Right lobe of liver (tissue), 6 donors: ENCODE results near the gene UNKL. TPM values are rescaled to one million over a fixed set of nuclear protein-coding genes. Genes with fewer than 3 reads are reported as not detected.

ENCODE experiments used
- ATAC-seq, 4 donors: fragments of 200-7000 bp; cut with Tn5 transposase; one replicate each; pipeline ENCODE4 v1.9.1; 2020; ENCODE audit warnings: mild to moderate bottlenecking in 4 of 4, moderate library complexity in 4 of 4
- DNase-seq, 3 donors: peaks; one replicate each; pipeline ENCODE4 v3.0.0-alpha.2; 2020
- H3K27ac ChIP-seq, 3 donors: fragments of 200-600 bp; one replicate each; pipeline ENCODE4 v1.8.0; 2022
- H3K27me3 ChIP-seq, 2 donors: fragments of 200-600 bp; one replicate each; pipeline ENCODE4 v1.8.0; 2022
- H3K36me3 ChIP-seq, 4 donors: fragments of 200-600 bp; sonication (generic) in 1 of 4; one replicate each; pipeline versions ENCODE4 v1.5.1 to v1.8.0; 2017 to 2022; ENCODE audit warnings: control low read depth in 1 of 4
- H3K4me1 ChIP-seq, 4 donors: fragments of 200-600 bp; sonication (generic) in 1 of 4; one replicate each; pipeline versions ENCODE4 v1.5.1 to v1.8.0; 2017 to 2022; ENCODE audit warnings: control low read depth in 1 of 4
- H3K4me3 ChIP-seq, 3 donors: fragments of 200-600 bp; one replicate each; pipeline ENCODE4 v1.8.0; 2022
- H3K9me3 ChIP-seq, 4 donors: fragments of 200-600 bp; sonication (generic) in 1 of 4; one replicate each; pipeline versions ENCODE4 v1.5.1 to v1.8.0; 2017 to 2022; ENCODE audit warnings: control low read depth in 1 of 4
- CTCF ChIP-seq, 4 donors: fragments of 200-600 bp in 3 of 4; fragments of 450-650 bp in 1 of 4; IDR thresholded peaks; one replicate each; pipeline versions ENCODE4 v1.5.1 to v1.8.0; 2016 to 2022; ENCODE audit warnings: antibody characterized with exemption in 4 of 4, mild to moderate bottlenecking in 2 of 4
- POLR2A ChIP-seq: fragments of 450-650 bp; IDR thresholded peaks from one replicate; pipeline ENCODE4 v1.6.1; 2017; ENCODE audit warnings: antibody characterized with exemption, mild to moderate bottlenecking
- whole genome bisulfite sequencing: methylation state at CpG from one replicate; pipeline ENCODE4 v1.1.6; 2018; ENCODE audit warnings: low coverage, low lambda C conversion rate; ENCODE audit not compliant: insufficient coverage; ENCODE audit errors: missing lambda C conversion rate; 5-methylcytosine and 5-hydroxymethylcytosine counted together
- intact Hi-C, 2 donors: fragments of 100-400 bp; cut with DNase I; formaldehyde crosslinking; loops; one replicate each; pipeline versions ENCODE4 v1.11.2 to v1.14.1; 2022
- total RNA-seq, 6 experiments: library from RNA; depleted of rRNA in 2 of 6; stranded (reverse); fragments of >200 nt in 2 of 6; fragmentation: NEBNext Ultra II Directional in 3 of 6; extraction: Animal tissue kit (Norgen Biotek cat#: 25700) in 3 of 6; gene quantifications; one replicate each; pipeline versions ENCODE4 v1.1.0 to v1.2.4, GENCODE V29; 2016 to 2023
- donor health status: DM: no; HTN: yes; CAD: no.
- donor health status: DM: no; HTN: no; CAD: no.
- donor health status: DM: no; HTN: no; CAD: no.
- donor health status: DM: no; HTN: yes; CAD: no.
- donor health status: DM: no; HTN: yes; CAD: no.

The UNKL gene
- total RNA-seq, 6 experiments from 2014 or later, result 9.0 to 14.2 (median 12.0) TPM

- H3K4me3 ChIP-seq, result no peak overlapping the region
- WGBS, result no CpG with 5 or more reads among the region's 24 CpGs
- peaks cover 0 to 18% (median 6%) of the 10 kb centered on the region in 4 donors for H3K4me1 ChIP-seq
- no peaks in the 10 kb centered on the region for H3K9me3 ChIP-seq
- no peak overlapping the region for H3K27ac ChIP-seq
- H3K36me3 ChIP-seq, result peaks cover 0 to 6% (median 1%) of the 10 kb centered on the region in 4 donors
- intact Hi-C loops, result no loop called here
- DNase-seq (no peak), ATAC-seq (no peak)
- no peaks in the 10 kb centered on the region for H3K27me3 ChIP-seq
- TF ChIP-seq CTCF (IDR thresholded peaks at IDR 0.05), result no peak
- TF ChIP-seq POLR2A, result no peak
Measured at GRCh38 chr16:1375298-1375640, 39.2 kb downstream of the UNKL start.

GRCh38 chr16:1374418-1375297 lies 39.8 kb downstream of the UNKL start:
- TF ChIP-seq CTCF (IDR thresholded peaks at IDR 0.05), result no peak
- no peak for TF ChIP-seq POLR2A
- 85% methylated on average over 5 of the region's 46 CpGs for WGBS
- DNase-seq, result no peak
- Histone ChIP-seq H3K27ac (no peak overlapping the region), H3K4me1 (peaks cover 0 to 18% (median 6%) of the 10 kb centered on the region in 4 donors), H3K27me3 (no peaks in the 10 kb centered on the region), H3K36me3 (peaks cover 0 to 11% (median 1%) of the 10 kb centered on the region in 4 donors), H3K4me3 (no peak overlapping the region), H3K9me3 (no peaks in the 10 kb centered on the region)
- intact Hi-C loops, result no loop called here
- ATAC-seq, result no peak

GRCh38 chr16:1372292-1372950 lies 42.1 kb downstream of the UNKL start:
- Histone ChIP-seq H3K9me3 (no peaks in the 10 kb centered on the region), H3K27ac (no peak overlapping the region)

More at GRCh38 chr16:1372292-1372950, 42.1 kb downstream of the UNKL start:
- H3K36me3 ChIP-seq, result peaks cover 0 to 15% (median 1%) of the 10 kb centered on the region in 4 donors
- no peak for DNase-seq
- no peak for ATAC-seq
- TF ChIP-seq CTCF (IDR thresholded peaks at IDR 0.05), result no peak
- H3K4me1 ChIP-seq, result no peaks in the 10 kb centered on the region
- H3K27me3 ChIP-seq, result no peaks in the 10 kb centered on the region
- intact Hi-C loops, result no loop called here
- no peak overlapping the region for H3K4me3 ChIP-seq
- WGBS, result 86% methylated on average over 6 of the region's 21 CpGs
